Measurements from ENCODE around the gene LAP3.
"Not testable (repeated sequence)": the region's sequence is repeated elsewhere in the genome, so short reads cannot be mapped to it uniquely, and the experiment has no call there.

GRCh38 chr4:17537060-17537459, 39.9 kb upstream of the LAP3 start:
- not testable (repeated sequence) for TF ChIP-seq CTCF, POLR2A (IDR thresholded peaks at IDR 0.05)
